OCI-LY7 (cell line): ENCODE measurements around the gene C1orf105. TPM values are rescaled to one million over a fixed set of nuclear protein-coding genes. Genes with fewer than 3 reads are reported as not detected.

Source experiments
- BruUV-seq: library from RNA; stranded (reverse); fragments of 400-500 nt; replicated peaks from 2 replicates; lab custom pipeline; 2021; lab: Mats Ljungman, UMichigan
- CTCF ChIA-PET: fragments of 300-600 bp; sonication (Branson Sonifier 250); formaldehyde crosslinking; loops from one replicate; lab custom pipeline; 2022; ENCODE audit warnings: antibody characterized with exemption; ENCODE audit not compliant: unreplicated experiment; lab: Charles Lee
- POLR2A ChIA-PET: fragments of 300-600 bp; sonication (Branson Sonifier 250); formaldehyde crosslinking; loops from one replicate; lab custom pipeline; 2022; ENCODE audit warnings: antibody characterized with exemption; lab: Charles Lee
- DNase-seq: peaks from one replicate; pipeline ENCODE4 v3.0.0-alpha.2; 2015; ENCODE audit warnings: low spot score
- H2AFZ ChIP-seq: fragments of 200-600 bp; sonication (generic), shearing (Covaris generic); 2 replicates; pipeline ENCODE4 v1.6.1; 2014; ENCODE audit warnings: mild to moderate bottlenecking, antibody characterized with exemption, low read length, moderate library complexity
- H3K27ac ChIP-seq: fragments of 200-600 bp; sonication (generic); 2 replicates; pipeline ENCODE4 v1.5.1; 2014; ENCODE audit warnings: mixed run types, low read depth, mild to moderate bottlenecking, moderate library complexity, low read length, inconsistent platforms; ENCODE audit not compliant: poor library complexity, severe bottlenecking
- H3K36me3 ChIP-seq: fragments of 200-600 bp; sonication (generic); 2 replicates; pipeline ENCODE4 v1.6.1; 2014; ENCODE audit warnings: mild to moderate bottlenecking, antibody characterized with exemption, low read length, moderate library complexity, mixed read lengths; ENCODE audit not compliant: insufficient read depth
- H3K4me1 ChIP-seq: fragments of 200-600 bp; sonication (generic); 2 replicates; pipeline ENCODE4 v1.5.1; 2014; ENCODE audit warnings: mild to moderate bottlenecking, low read length; ENCODE audit not compliant: insufficient read depth, poor library complexity, severe bottlenecking
- H3K4me2 ChIP-seq: fragments of 200-600 bp; sonication (generic); 2 replicates; pipeline ENCODE4 v1.6.1; 2014; ENCODE audit warnings: mild to moderate bottlenecking, low read length
- H3K4me3 ChIP-seq: fragments of 200-600 bp; sonication (generic); 2 replicates; pipeline ENCODE4 v1.5.1; 2014; ENCODE audit warnings: mild to moderate bottlenecking, low read depth, low read length; ENCODE audit not compliant: poor library complexity, severe bottlenecking
- H3K79me2 ChIP-seq: fragments of 200-600 bp; sonication (generic); 2 replicates; pipeline ENCODE4 v1.6.1; 2016; ENCODE audit warnings: low read depth, mild to moderate bottlenecking, low read length, moderate library complexity, mixed read lengths; ENCODE audit not compliant: insufficient read depth
- H3K9me2 ChIP-seq: fragments of 200-600 bp; sonication (generic); 2 replicates; pipeline ENCODE4 v1.6.1; 2016; ENCODE audit warnings: mild to moderate bottlenecking, low read length, mixed read lengths; ENCODE audit not compliant: insufficient read depth
- H3K9me3 ChIP-seq: fragments of 200-600 bp; sonication (generic); 2 replicates; pipeline ENCODE4 v1.6.1; 2014; ENCODE audit warnings: mild to moderate bottlenecking, mixed run types, low read length, mixed read lengths
- H4K20me1 ChIP-seq: fragments of 200-600 bp; sonication (generic); 2 replicates; pipeline ENCODE4 v1.6.1; 2014; ENCODE audit warnings: mild to moderate bottlenecking, antibody characterized with exemption, low read length, moderate library complexity, mixed read lengths; ENCODE audit not compliant: insufficient read depth
- CTCF ChIP-seq: fragments of 200-600 bp; sonication (generic); conservative IDR thresholded peaks from 2 replicates; pipeline ENCODE4 v1.5.1; 2014; ENCODE audit warnings: mild to moderate bottlenecking, antibody characterized with exemption, low read length, moderate library complexity, mixed read lengths
- EZH2phosphoT487 ChIP-seq: fragments of 200-600 bp; sonication (generic); IDR thresholded peaks from 2 replicates; pipeline ENCODE4 v1.6.1; 2018; ENCODE audit warnings: low read depth, borderline replicate concordance, mild to moderate bottlenecking, mixed run types, antibody characterized with exemption, low read length, moderate library complexity, mixed read lengths
- intact Hi-C: fragments of 100-400 bp; cut with micrococcal nuclease; formaldehyde crosslinking; loops from one replicate; pipeline ENCODE4 v1.10.0; 2022; ENCODE audit not compliant: unreplicated experiment
- total RNA-seq, 2 experiments: library from RNA; depleted of rRNA in 1 of 2; stranded (reverse); fragments of >200 nt in 1 of 2; shearing (Covaris generic) in 1 of 2; gene quantifications; 2 replicates each; pipeline ENCODE4 v1.2.3, GENCODE V29; 2014 to 2022

The C1orf105 gene
- total RNA-seq, 2 experiments from 2014 or later: not detected

GRCh38 chr1:172480431-172480830 is 59.9 kb downstream of the C1orf105 start:
- ChIA-PET CTCF (no interaction called here), POLR2A (interaction anchor here (0.7 kb wide), 1 partner anchor 77 kb away, joined by 3 read pairs; no protein-coding TSS in a partner anchor)

DNA sequence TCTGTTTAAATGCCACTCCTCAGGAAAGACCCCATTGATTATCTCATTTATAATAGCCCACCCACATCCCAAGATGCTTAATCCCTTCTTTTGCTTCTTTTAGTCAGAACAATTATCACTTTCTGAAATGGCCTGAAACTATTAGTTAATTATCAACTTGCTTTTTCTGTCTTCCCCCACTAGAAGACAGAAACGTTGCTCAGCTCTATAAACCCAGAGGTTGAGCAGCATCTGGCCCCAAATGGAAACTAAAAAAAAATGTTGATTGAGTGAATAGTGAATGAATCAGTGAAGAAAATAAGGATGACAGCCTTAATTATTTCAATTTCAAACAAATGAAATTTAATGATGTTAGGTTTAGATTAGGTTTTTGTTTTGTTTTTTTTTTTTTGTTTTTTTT is 61.6 kb downstream of the C1orf105 start:
- TF ChIP-seq CTCF (no peak), EZH2phosphoT487 (no peak)
- CTCF ChIA-PET: no interaction called here
- peaks cover 3% of the 10 kb centered on the region; the same call in 1 of the 2 replicates for H3K9me2 ChIP-seq
- no peaks in the 10 kb centered on the region for H3K36me3 ChIP-seq
- no peaks in the 10 kb centered on the region for H4K20me1 ChIP-seq
- no peak for DNase-seq
- no peaks in the 10 kb centered on the region for H3K9me3 ChIP-seq
- H3K27ac ChIP-seq: no peak overlapping the region
- no peaks in the 10 kb centered on the region for H3K4me1 ChIP-seq
- no TSS peak for BruUV-seq
- H3K4me2 ChIP-seq: no peak overlapping the region
- POLR2A ChIA-PET: no interaction called here
- no peak overlapping the region for H2AFZ ChIP-seq
- H3K4me3 ChIP-seq: no peak overlapping the region
- no peaks in the 10 kb centered on the region for H3K79me2 ChIP-seq
- intact Hi-C loops: no loop called here

More at GRCh38 chr1:172480431-172480830, 59.9 kb downstream of the C1orf105 start:
- Histone ChIP-seq H2AFZ (no peak overlapping the region), H3K9me2 (peaks cover 3% of the 10 kb centered on the region; the same call in 1 of the 2 replicates), H4K20me1 (no peaks in the 10 kb centered on the region), H3K27ac (no peak overlapping the region), H3K36me3 (no peaks in the 10 kb centered on the region), H3K9me3 (no peaks in the 10 kb centered on the region), H3K4me2 (no peak overlapping the region), H3K79me2 (no peaks in the 10 kb centered on the region), H3K4me3 (no peak overlapping the region), H3K4me1 (no peaks in the 10 kb centered on the region)
- BruUV-seq: no TSS peak
- no peak for DNase-seq
- intact Hi-C loops: no loop called here
- TF ChIP-seq CTCF: no peak
- no peak for TF ChIP-seq EZH2phosphoT487

DNA sequence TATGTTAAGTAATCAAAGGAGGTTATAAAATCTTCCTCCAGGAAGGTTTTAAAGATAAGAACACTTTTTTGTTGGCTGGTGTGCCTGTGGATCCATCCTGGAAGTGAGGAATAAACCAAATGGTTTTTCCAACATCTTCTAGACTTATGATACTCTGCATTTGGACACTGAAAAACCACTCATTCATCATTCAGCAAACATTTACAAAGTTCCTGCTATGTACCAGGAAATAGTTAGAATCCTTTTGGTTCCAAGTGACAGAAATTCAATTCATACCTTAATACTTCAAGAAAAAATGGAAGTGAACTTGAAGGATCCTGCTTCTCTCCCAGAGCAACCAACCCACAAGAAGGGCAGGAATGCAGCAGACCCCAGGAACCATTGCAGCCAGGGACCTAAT is 63.0 kb downstream of the C1orf105 start:
- Histone ChIP-seq H3K4me3 (no peak overlapping the region), H3K79me2 (no peaks in the 10 kb centered on the region), H3K36me3 (no peaks in the 10 kb centered on the region), H3K9me3 (no peaks in the 10 kb centered on the region), H3K4me2 (no peak overlapping the region), H2AFZ (no peak overlapping the region), H4K20me1 (no peaks in the 10 kb centered on the region), H3K9me2 (no peaks in the 10 kb centered on the region), H3K27ac (no peak overlapping the region), H3K4me1 (no peaks in the 10 kb centered on the region)
- POLR2A ChIA-PET: no interaction called here
- no TSS peak for BruUV-seq
- intact Hi-C loops: no loop called here
- no peak for DNase-seq
- TF ChIP-seq CTCF (no peak), EZH2phosphoT487 (no peak)
- CTCF ChIA-PET: no interaction called here
